ENCODE measurements around the gene PRKD1. TPM values are rescaled to one million over a fixed set of nuclear protein-coding genes. Genes with fewer than 3 reads are reported as not detected.

Gene PRKD1
- total RNA-seq, 8 experiments from 2014 or later, result 0.25 to 15.2 (median 3.1) TPM

GRCh38 chr14:29820785-29821184 is 106.9 kb downstream of the PRKD1 start:
- Histone ChIP-seq H3K27ac (peak overlapping the region in 1 of 2 donors; percentile 30), H3K4me3 (no peak overlapping the region), H3K4me1 (replicated peaks in 1 of 2) (peaks cover 27 to 34% of the 10 kb centered on the region in 2 donors)
- in situ Hi-C loops (cut with MboI; ENCODE audit: low pct_unique_long_range_greater_than_20kb in 2 of 9, low sequenced_read_pairs in 9 of 9, unreplicated experiment in 9 of 9), result no loop called here
- peak in 1 of 8 experiments; percentile 14 for ATAC-seq (replicated peaks in 6 of 8)
- 0 to 100% (median 75%) methylated on average over 1 of the region's 1 CpG; no CpG with 5 or more reads in 3 of the 10 experiments for WGBS, 10 experiments

DNA sequence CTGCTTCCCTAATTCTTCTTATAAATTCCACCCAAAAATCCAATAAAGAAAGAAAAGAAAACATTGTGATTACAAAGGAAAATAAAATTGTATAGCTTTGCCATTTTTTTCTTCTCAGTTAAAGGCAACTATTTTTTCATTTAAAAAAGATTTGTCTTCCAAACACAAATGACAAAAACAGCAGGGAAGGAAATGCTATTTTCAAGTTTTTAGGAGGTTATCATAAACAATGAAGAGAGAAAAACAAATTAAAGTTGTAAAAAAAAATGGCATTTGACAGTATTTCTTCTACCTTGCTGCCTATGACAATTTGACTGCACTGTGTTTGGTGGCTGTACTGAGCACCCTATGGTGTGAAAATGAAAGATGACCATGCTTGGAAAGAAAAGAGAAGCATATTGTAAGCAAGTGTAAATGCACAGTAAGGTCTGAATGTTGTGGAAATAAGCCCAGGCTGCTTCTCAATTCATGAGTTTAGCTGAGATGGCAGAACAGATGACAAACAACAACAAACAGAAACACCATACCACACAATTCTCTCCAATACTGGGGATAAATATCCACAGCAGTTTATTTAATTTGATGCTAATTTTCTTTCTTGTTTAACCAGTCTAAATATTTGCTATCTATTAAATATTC is 109.8 kb downstream of the PRKD1 start:
- in situ Hi-C loops (cut with MboI; ENCODE audit: low pct_unique_long_range_greater_than_20kb in 2 of 9, low sequenced_read_pairs in 9 of 9, unreplicated experiment in 9 of 9), result no loop called here
- Histone ChIP-seq H3K4me1 (replicated peaks in 1 of 2) (peaks cover 23 to 36% of the 10 kb centered on the region in 2 donors), H3K27ac (no peak overlapping the region), H3K4me3 (no peak overlapping the region)
- ATAC-seq (replicated peaks in 6 of 8), result no peak

DNA sequence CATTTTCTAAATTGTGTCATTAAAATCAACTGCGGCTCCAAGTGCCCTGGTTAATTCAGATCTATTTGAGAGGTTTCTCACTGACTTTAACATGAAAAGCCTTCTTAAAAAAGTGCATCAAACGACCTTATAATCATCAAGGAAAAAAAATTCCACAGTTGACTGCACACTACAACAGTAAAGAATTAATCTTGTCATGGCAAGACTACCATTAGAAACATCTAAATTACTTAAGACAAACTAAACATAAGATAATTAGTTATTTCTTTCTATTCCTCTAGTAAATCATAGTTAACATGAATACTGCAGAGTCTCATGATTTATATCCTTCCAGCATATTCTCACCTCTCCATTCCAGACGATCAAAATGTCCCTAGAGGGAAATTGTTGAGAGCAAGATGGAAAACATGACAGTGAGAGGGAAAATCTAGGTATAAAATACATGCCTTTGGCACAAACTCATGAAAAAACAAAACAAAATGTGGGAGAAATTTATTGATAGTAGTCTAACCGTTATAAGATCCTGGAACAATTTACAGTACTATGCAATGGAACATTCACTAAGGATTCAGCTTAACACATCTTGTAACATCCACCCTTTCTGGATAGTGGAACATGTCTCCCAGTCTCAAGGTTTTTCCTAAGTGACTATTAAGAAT is 112.5 kb downstream of the PRKD1 start:
- in situ Hi-C loops (cut with MboI; ENCODE audit: low pct_unique_long_range_greater_than_20kb in 2 of 9, low sequenced_read_pairs in 9 of 9, unreplicated experiment in 9 of 9), result no loop called here
- 44 to 90% (median 55%) methylated on average over 1 to 4 of the region's 4 CpGs; no CpG with 5 or more reads in 1 of the 10 experiments for WGBS, 10 experiments
- peak in 5 of 8 experiments; percentile 19 to 91 (median 82) for ATAC-seq (replicated peaks in 6 of 8)
- no peak overlapping the region for H3K4me3 ChIP-seq
- H3K27ac ChIP-seq, result no peak overlapping the region
- H3K4me1 ChIP-seq (replicated peaks in 1 of 2), result peaks cover 0 to 13% of the 10 kb centered on the region in 2 donors

DNA sequence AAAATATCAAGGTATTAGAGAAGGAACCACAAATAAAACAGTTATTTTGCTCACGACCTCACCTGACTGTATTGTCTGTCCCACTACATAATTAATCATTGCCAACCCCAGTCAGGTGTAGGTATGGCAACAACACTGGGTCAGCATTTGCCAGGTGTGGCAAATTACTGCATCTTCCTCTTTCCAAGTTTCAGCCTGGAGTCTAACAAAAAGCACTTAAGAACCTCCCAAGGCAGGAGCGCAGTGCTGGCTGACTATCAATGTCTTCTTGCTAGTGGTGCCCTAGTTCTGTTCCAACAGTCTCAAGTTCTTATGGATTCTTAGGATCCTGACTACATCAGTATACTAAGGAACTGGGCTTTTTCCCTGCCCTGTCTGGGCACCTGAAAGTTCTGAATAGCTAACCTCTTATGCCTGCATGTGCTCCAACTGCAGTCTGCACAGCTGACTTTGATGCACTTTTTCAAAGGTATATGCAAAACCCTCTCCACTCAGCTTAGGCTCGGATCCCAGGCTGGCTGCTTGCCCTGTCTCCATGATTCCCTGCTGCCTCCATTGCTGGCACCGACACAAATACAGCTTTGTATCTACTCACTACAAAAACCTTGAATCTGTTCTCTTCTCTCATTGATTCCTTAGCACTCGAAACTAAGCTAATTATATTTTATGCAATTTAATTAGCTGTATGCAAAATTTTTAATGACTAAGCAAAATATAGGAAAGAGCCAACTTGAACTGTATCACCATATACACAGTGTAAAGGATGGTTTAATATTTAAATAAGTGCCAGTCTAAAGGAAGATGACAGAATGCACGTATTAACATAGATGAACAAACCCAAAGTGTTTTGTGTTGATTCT is 113.3 kb downstream of the PRKD1 start:
- 56 to 94% (median 79%) methylated on average over 2 to 6 of the region's 6 CpGs for WGBS, 10 experiments
- Histone ChIP-seq H3K27ac (peak overlapping the region in 1 of 2 donors; percentile 42), H3K4me3 (no peak overlapping the region), H3K4me1 (replicated peaks in 1 of 2) (peaks cover 0 to 13% of the 10 kb centered on the region in 2 donors)
- in situ Hi-C loops (cut with MboI; ENCODE audit: low pct_unique_long_range_greater_than_20kb in 2 of 9, low sequenced_read_pairs in 9 of 9, unreplicated experiment in 9 of 9), result no loop called here
- ATAC-seq (replicated peaks in 6 of 8), result peak in 3 of 8 experiments; percentile 9 to 76 (median 10)

DNA sequence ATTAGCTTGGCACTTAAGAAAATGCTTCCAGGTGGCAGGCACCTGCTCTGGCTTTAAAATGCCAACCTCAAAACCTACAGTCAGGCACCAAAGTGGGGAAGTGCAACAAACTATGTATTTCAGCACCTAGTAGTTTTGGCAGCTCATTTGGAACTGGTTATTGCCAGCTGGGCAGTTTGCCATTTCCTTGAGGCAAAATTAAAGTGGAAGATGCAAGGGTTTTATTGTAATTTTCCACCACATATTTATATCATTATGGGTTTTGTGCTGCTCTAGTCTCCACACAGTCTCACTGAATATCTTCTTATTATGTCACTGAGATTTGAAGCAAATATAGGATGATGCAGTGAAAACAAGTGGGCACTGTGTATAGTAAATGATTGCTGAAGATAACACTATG is 117.0 kb downstream of the PRKD1 start:
- Histone ChIP-seq H3K27ac (no peak overlapping the region), H3K4me3 (no peak overlapping the region), H3K4me1 (replicated peaks in 1 of 2) (peaks cover 5 to 19% of the 10 kb centered on the region in 2 donors)
- in situ Hi-C loops (cut with MboI; ENCODE audit: low pct_unique_long_range_greater_than_20kb in 2 of 9, low sequenced_read_pairs in 9 of 9, unreplicated experiment in 9 of 9), result no loop called here
- ATAC-seq (replicated peaks in 6 of 8), result peak in 1 of 8 experiments; percentile 65

- Histone ChIP-seq H3K4me3 (no peak overlapping the region), H3K4me1 (replicated peaks in 1 of 2) (peaks cover 11 to 19% of the 10 kb centered on the region in 2 donors), H3K27ac (no peak overlapping the region)
- WGBS, 10 experiments, result 61 to 100% (median 80%) methylated on average over 1 to 3 of the region's 3 CpGs; no CpG with 5 or more reads in 1 of the 10 experiments
- in situ Hi-C loops (cut with MboI; ENCODE audit: low pct_unique_long_range_greater_than_20kb in 2 of 9, low sequenced_read_pairs in 9 of 9, unreplicated experiment in 9 of 9), result no loop called here
- ATAC-seq (replicated peaks in 6 of 8), result no peak
Measured at GRCh38 chr14:29810064-29810463, 117.6 kb downstream of the PRKD1 start.

GRCh38 chr14:29806124-29806517 is 121.5 kb downstream of the PRKD1 start:
- Histone ChIP-seq H3K4me1 (replicated peaks in 1 of 2) (peaks cover 14 to 20% of the 10 kb centered on the region in 2 donors), H3K27ac (no peak overlapping the region), H3K4me3 (no peak overlapping the region)
- WGBS, 10 experiments, result 40 to 100% (median 57%) methylated on average over 1 of the region's 1 CpG; no CpG with 5 or more reads in 2 of the 10 experiments
- in situ Hi-C loops (cut with MboI; ENCODE audit: low pct_unique_long_range_greater_than_20kb in 2 of 9, low sequenced_read_pairs in 9 of 9, unreplicated experiment in 9 of 9), result no loop called here
- ATAC-seq (replicated peaks in 6 of 8), result no peak

GRCh38 chr14:29805415-29806123 is 122.1 kb downstream of the PRKD1 start:
- peaks cover 14 to 20% of the 10 kb centered on the region in 2 donors for H3K4me1 ChIP-seq (replicated peaks in 1 of 2)
- H3K27ac ChIP-seq, result peak overlapping the region in 1 of 2 donors; percentile 33
- whole genome bisulfite sequencing, 10 experiments, result 69 to 100% (median 95%) methylated on average over 1 to 4 of the region's 4 CpGs; no CpG with 5 or more reads in 2 of the 10 experiments

DNA sequence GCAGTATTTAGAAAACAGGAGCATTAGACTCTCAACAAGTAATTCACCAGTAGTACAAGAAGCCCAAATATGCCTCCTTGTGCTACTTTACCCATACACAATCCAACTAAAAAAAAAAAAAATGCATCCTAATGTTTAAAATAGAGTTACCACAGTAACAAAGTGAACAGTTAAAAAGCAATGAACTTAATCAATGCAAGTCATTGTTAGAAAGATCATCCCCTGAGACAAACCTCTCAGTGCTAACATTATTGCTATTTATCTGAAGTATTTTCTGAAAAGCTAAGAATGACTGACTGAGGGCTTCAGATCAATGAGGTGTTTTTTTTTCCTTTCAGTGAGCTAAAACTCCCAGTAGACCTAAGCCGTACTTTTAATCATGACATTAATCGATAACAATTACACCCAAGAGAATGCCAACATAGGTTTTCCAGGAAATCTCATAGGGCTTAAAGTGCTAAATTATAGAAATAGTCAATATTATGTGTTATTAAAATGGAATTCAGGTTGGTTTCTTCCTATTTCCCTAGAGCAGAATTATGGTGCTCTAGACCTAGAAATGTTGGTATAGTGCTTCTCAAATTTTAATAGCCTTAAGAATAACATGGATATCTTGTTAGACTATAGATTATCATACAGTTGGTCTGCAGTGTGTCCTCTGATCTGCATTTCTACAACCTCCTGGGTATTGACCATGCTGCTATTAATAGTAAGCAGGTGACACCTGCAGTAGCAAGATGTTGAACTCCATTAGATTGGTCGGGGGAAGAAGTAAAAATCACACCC is 123.0 kb downstream of the PRKD1 start:
- ATAC-seq (replicated peaks in 6 of 8), result peak in 5 of 8 experiments; percentile 38 to 83 (median 70)
- in situ Hi-C loops (cut with MboI; ENCODE audit: low pct_unique_long_range_greater_than_20kb in 2 of 9, low sequenced_read_pairs in 9 of 9, unreplicated experiment in 9 of 9), result no loop called here
- Histone ChIP-seq H3K27ac (no peak overlapping the region), H3K4me3 (no peak overlapping the region), H3K4me1 (replicated peaks in 1 of 2) (peaks cover 14 to 22% of the 10 kb centered on the region in 2 donors)
- WGBS, 10 experiments, result 50 to 100% (median 70%) methylated on average over 1 to 3 of the region's 3 CpGs

More at GRCh38 chr14:29805415-29806123, 122.1 kb downstream of the PRKD1 start:
- no peak overlapping the region for H3K4me3 ChIP-seq
- in situ Hi-C loops (cut with MboI; ENCODE audit: low pct_unique_long_range_greater_than_20kb in 2 of 9, low sequenced_read_pairs in 9 of 9, unreplicated experiment in 9 of 9), result no loop called here
- ATAC-seq (replicated peaks in 6 of 8), result peak in 7 of 8 experiments; percentile 32 to 94 (median 77)

DNA sequence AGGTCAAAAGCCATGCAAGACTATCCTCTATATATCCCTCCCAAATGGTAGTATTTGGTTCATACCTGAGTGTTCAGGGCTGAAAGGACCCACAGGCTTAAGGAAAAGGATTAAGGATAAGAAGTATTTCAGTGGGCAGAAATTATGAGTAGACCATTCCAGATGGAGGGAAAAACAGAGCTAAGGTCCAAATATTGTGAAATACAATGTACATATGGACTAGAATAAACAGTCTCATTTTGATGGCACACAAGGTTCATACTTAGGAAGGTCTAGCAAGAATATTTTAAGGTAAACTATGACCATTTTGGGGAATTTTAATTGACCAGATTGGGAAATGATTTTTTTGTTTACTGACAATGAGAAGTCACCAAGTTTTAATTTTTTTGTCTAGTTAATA is 124.6 kb downstream of the PRKD1 start:
- H3K4me1 ChIP-seq (replicated peaks in 1 of 2), result peaks cover 14 to 22% of the 10 kb centered on the region in 2 donors
- H3K4me3 ChIP-seq, result no peak overlapping the region
- no peak for ATAC-seq (replicated peaks in 6 of 8)
- in situ Hi-C loops (cut with MboI; ENCODE audit: low pct_unique_long_range_greater_than_20kb in 2 of 9, low sequenced_read_pairs in 9 of 9, unreplicated experiment in 9 of 9), result no loop called here
- H3K27ac ChIP-seq, result no peak overlapping the region

DNA sequence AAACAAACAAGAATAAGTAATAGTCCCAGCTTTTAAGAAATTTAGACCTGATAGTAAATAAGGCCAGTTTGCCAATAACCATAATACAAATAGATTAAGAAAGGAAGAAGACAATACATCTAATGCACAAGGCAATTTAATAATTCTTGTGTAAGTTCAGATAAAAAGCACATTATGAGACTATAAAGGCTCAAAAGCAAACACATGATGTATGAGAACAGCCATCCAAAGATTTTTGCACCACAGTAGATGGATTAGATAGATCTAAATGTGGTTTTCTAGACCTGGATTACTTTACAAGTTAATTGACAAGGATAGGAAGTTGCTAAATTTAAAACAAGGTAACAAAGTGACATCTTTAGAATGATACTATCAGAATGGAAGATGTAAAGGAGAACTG is 125.4 kb downstream of the PRKD1 start:
- Histone ChIP-seq H3K27ac (no peak overlapping the region), H3K4me3 (no peak overlapping the region), H3K4me1 (replicated peaks in 1 of 2) (peaks cover 14 to 22% of the 10 kb centered on the region in 2 donors)
- ATAC-seq (replicated peaks in 6 of 8), result no peak
- in situ Hi-C loops (cut with MboI; ENCODE audit: low pct_unique_long_range_greater_than_20kb in 2 of 9, low sequenced_read_pairs in 9 of 9, unreplicated experiment in 9 of 9), result no loop called here

DNA sequence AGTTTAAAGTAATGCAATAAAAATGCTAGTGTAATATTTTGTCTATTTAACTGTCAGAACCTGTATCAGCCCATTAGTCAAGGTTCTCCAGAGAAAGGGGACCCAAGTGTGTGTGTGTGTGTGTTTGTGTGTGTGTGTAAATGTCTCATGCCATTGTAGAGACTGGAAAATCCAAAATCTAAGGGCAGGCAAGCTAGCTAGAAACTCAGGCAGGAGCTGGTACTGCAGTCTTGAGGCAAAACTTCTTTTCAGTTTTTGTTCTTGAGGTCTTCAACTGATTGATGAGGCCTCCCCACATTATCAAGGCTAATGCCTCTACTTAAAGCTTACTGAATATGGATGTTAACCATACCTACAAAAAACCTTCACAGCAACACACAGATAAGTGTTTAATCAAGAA is 126.7 kb downstream of the PRKD1 start:
- Histone ChIP-seq H3K4me1 (replicated peaks in 1 of 2) (peaks cover 12 to 18% of the 10 kb centered on the region in 2 donors), H3K4me3 (no peak overlapping the region), H3K27ac (no peak overlapping the region)
- no peak for ATAC-seq (replicated peaks in 6 of 8)
- in situ Hi-C loops (cut with MboI; ENCODE audit: low pct_unique_long_range_greater_than_20kb in 2 of 9, low sequenced_read_pairs in 9 of 9, unreplicated experiment in 9 of 9), result no loop called here

Data from motor neuron (in vitro differentiated cells).